GM18517 (cell line): Measurements from ENCODE around the gene TMEM40.
"Not testable (repeated sequence)": the region's sequence is repeated elsewhere in the genome, so short reads cannot be mapped to it uniquely, and the experiment has no call there.

ENCODE experiments used
- ATAC-seq: cut with Tn5 transposase; IDR thresholded peaks from one replicate; pipeline ENCODE4 v1.9.1; 2021; ENCODE audit warnings: mild to moderate bottlenecking, moderate library complexity; ENCODE audit not compliant: unreplicated experiment

Gene TMEM40

GRCh38 chr3:12759097-12759679, at the start of gene TMEM40:
TMEM40 (minus strand) TSS chr3:12759259; CDS start chr3:12749832, 9,427 bp downstream.
- no peak for ATAC-seq

- no peak for ATAC-seq
Observed at GRCh38 chr3:12808587-12808986, 49.5 kb upstream of the TMEM40 start.

GRCh38 chr3:12807601-12808359, 48.7 kb upstream of the TMEM40 start:
- no peak for ATAC-seq

- ATAC-seq: no peak
Observed at GRCh38 chr3:12807066-12807465, 48.0 kb upstream of the TMEM40 start.

GRCh38 chr3:12803371-12803770, 44.3 kb upstream of the TMEM40 start:
- no peak for ATAC-seq

GRCh38 chr3:12799525-12800440, 40.7 kb upstream of the TMEM40 start:
- no peak for ATAC-seq

- no peak for ATAC-seq
Observed at GRCh38 chr3:12798559-12799179, 39.6 kb upstream of the TMEM40 start.

GRCh38 chr3:12797892-12798558, 39.0 kb upstream of the TMEM40 start:
- no peak for ATAC-seq

- no peak for ATAC-seq
Observed at GRCh38 chr3:12797124-12797891, 38.2 kb upstream of the TMEM40 start.

GRCh38 chr3:12796171-12797123, 37.4 kb upstream of the TMEM40 start, which contains the start of gene CAND2:
CAND2 (plus strand) TSS chr3:12796680; CDS start chr3:12796721, 41 bp downstream.
- ATAC-seq: no peak

- no peak for ATAC-seq
Observed at GRCh38 chr3:12793701-12794100, 34.6 kb upstream of the TMEM40 start.

GRCh38 chr3:12791430-12791829, 32.4 kb upstream of the TMEM40 start:
- no peak for ATAC-seq

GRCh38 chr3:12787967-12788690, 29.1 kb upstream of the TMEM40 start:
- ATAC-seq: not testable (repeated sequence)

GRCh38 chr3:12787346-12787745, 28.3 kb upstream of the TMEM40 start:
- not testable (repeated sequence) for ATAC-seq

GRCh38 chr3:12785096-12785495, 26.0 kb upstream of the TMEM40 start:
- ATAC-seq: no peak

GRCh38 chr3:12782172-12782815, 23.2 kb upstream of the TMEM40 start:
- ATAC-seq: no peak

GRCh38 chr3:12780751-12781150, 21.7 kb upstream of the TMEM40 start:
- no peak for ATAC-seq
